Measurements from ENCODE around the gene SPACA9. TPM values are rescaled to one million over a fixed set of nuclear protein-coding genes. Genes with fewer than 3 reads are reported as not detected.

The SPACA9 gene
- total RNA-seq, 1 donor from 2014 or later, result 3.9 TPM

DNA sequence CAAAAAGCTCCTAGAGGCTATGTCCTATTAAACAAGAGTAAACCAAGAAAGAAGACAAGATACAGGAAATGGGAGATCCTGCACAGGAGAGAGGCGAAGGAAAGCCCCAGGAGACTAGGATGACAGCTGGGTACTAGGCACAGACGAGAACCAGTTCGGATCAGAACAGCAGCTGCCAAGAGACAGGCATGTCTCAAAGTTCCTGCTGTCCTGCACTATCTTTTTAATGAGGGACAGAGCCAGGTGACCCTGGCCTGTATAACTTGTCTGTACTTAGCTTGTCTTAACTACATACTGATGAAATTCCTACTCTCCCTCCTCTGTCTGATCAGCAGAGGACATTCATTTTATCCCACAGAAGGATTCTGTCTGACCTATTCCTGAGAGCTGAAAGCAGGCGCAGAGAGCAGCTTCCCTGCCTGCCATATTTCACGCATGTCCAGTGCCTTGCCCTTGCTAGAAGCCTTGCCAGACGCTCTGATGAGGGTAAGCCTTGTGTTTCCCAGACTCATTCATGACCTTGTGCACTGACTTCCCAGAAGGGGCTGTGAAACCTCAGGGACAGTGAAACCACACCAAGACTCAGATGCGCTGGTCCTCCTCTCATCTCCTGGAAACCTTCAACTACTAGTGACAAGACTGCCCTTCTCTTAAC is 41.0 kb downstream of the SPACA9 start:
- H3K9me3 ChIP-seq (ENCODE audit: insufficient read depth, low read depth, low read length), result no peaks in the 10 kb centered on the region
- H3K27ac Mint-ChIP-seq (ENCODE audit: unreplicated experiment), result no peak overlapping the region
- H3K4me3 ChIP-seq (ENCODE audit: insufficient read depth, low read depth, low read length), result no peak overlapping the region
- TF ChIP-seq, protein P1, sequence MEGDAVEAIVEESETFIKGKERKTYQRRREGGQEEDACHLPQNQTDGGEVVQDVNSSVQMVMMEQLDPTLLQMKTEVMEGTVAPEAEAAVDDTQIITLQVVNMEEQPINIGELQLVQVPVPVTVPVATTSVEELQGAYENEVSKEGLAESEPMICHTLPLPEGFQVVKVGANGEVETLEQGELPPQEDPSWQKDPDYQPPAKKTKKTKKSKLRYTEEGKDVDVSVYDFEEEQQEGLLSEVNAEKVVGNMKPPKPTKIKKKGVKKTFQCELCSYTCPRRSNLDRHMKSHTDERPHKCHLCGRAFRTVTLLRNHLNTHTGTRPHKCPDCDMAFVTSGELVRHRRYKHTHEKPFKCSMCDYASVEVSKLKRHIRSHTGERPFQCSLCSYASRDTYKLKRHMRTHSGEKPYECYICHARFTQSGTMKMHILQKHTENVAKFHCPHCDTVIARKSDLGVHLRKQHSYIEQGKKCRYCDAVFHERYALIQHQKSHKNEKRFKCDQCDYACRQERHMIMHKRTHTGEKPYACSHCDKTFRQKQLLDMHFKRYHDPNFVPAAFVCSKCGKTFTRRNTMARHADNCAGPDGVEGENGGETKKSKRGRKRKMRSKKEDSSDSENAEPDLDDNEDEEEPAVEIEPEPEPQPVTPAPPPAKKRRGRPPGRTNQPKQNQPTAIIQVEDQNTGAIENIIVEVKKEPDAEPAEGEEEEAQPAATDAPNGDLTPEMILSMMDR (IDR thresholded peaks at IDR 0.05; ENCODE audit: insufficient read depth, low read depth, low read length), result no peak
- H3K27me3 Mint-ChIP-seq (ENCODE audit: low read depth, unreplicated experiment), result no peaks in the 10 kb centered on the region
- FAIRE-seq (no peak), DNase-seq (ENCODE audit: low read depth) (no peak)
- no peaks in the 10 kb centered on the region for H3K27me3 ChIP-seq (ENCODE audit: insufficient read depth, low read length)
- no peak overlapping the region for H2AFZ ChIP-seq (ENCODE audit: low read depth, low read length)
- no peak overlapping the region for H3K4me2 ChIP-seq (ENCODE audit: low read length)
- H3K36me3 Mint-ChIP-seq (ENCODE audit: low read depth, unreplicated experiment), result peaks cover 34% of the 10 kb centered on the region
- H3K4me1 ChIP-seq (ENCODE audit: insufficient read depth, low read length), result no peaks in the 10 kb centered on the region
- no peaks in the 10 kb centered on the region for H3K79me2 ChIP-seq (ENCODE audit: insufficient read depth, low read length)
- no peak overlapping the region for H3K27ac ChIP-seq (ENCODE audit: low read depth, low read length)
- no peak overlapping the region for H3K4me3 Mint-ChIP-seq (ENCODE audit: unreplicated experiment)
- H3K9me3 Mint-ChIP-seq (ENCODE audit: unreplicated experiment), result no peaks in the 10 kb centered on the region
- no peaks in the 10 kb centered on the region for H3K4me1 Mint-ChIP-seq (ENCODE audit: low read depth, unreplicated experiment)
- H4K20me1 ChIP-seq (ENCODE audit: insufficient read depth, low read length), result peaks cover 3% of the 10 kb centered on the region
- peaks cover 44% of the 10 kb centered on the region for H3K36me3 ChIP-seq (ENCODE audit: insufficient read depth, low read length)
- H3K9ac ChIP-seq (ENCODE audit: low read length), result no peak overlapping the region

DNA sequence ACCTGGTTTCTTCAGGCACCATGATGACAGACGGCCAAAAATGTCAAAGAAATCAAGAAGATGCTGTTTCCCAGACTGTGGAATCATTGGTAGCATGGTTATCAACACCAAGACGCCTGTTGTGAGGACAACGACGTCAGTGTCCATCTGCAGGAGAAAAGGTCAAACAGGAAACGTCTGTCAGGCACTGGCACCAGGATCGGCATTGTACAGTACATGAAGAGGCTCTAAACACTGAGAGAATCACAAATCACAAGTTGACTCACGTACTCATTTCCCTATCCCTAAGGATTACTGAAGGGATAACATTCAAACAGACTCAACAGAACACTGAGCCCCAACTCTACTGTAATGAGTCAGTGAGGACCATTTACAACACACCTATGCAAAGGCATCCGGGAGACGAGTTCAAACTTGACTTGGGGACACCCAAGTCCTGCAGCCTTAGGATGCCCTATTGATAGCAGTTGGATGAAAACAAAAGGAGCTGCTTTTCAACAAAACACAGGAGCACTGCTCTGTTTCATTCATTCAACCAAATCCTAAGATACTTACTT is 44.7 kb downstream of the SPACA9 start:
- Mint-ChIP-seq H3K36me3 (ENCODE audit: low read depth, unreplicated experiment) (peaks cover 38% of the 10 kb centered on the region), H3K27ac (ENCODE audit: unreplicated experiment) (no peak overlapping the region), H3K4me1 (ENCODE audit: low read depth, unreplicated experiment) (no peaks in the 10 kb centered on the region), H3K4me3 (ENCODE audit: unreplicated experiment) (no peak overlapping the region), H3K9me3 (ENCODE audit: unreplicated experiment) (no peaks in the 10 kb centered on the region), H3K27me3 (ENCODE audit: low read depth, unreplicated experiment) (no peaks in the 10 kb centered on the region)
- Histone ChIP-seq H3K36me3 (ENCODE audit: insufficient read depth, low read length) (peaks cover 63% of the 10 kb centered on the region), H3K79me2 (ENCODE audit: insufficient read depth, low read length) (no peaks in the 10 kb centered on the region), H3K4me3 (ENCODE audit: insufficient read depth, low read depth, low read length) (no peak overlapping the region), H2AFZ (ENCODE audit: low read depth, low read length) (no peak overlapping the region), H3K27ac (ENCODE audit: low read depth, low read length) (no peak overlapping the region), H4K20me1 (ENCODE audit: insufficient read depth, low read length) (peaks cover 3% of the 10 kb centered on the region), H3K9ac (ENCODE audit: low read length) (no peak overlapping the region), H3K9me3 (ENCODE audit: insufficient read depth, low read depth, low read length) (no peaks in the 10 kb centered on the region), H3K4me1 (ENCODE audit: insufficient read depth, low read length) (no peaks in the 10 kb centered on the region), H3K4me2 (ENCODE audit: low read length) (no peak overlapping the region), H3K27me3 (ENCODE audit: insufficient read depth, low read length) (no peaks in the 10 kb centered on the region)
- DNase-seq (ENCODE audit: low read depth), result no peak
- no peak for FAIRE-seq
- TF ChIP-seq, protein P1 (IDR thresholded peaks at IDR 0.05; ENCODE audit: insufficient read depth, low read depth, low read length), result no peak
- TF ChIP-seq EZH2 (IDR thresholded peaks at IDR 0.05; ENCODE audit: insufficient read depth, low read length), result no peak

DNA sequence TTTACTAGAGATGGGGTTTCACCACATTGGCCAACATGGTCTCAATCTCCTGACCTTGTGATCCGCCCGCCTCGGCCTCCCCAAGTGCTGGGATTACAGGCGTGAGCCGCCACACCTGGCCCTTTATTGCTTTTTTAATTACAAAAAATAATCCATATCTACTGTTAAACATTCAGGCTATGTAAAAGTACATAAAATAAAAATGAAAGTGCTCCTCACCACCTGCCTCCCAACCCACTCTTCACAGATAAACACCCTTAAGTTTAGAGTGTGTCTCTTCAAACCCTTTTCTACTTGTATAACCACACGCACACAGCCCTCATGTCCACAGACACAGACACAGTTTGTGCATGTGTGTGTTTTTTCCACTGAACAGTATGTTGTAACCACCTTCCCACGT is 49.0 kb downstream of the SPACA9 start:
- no peak overlapping the region for H2AFZ ChIP-seq (ENCODE audit: low read depth, low read length)
- H3K27me3 ChIP-seq (ENCODE audit: insufficient read depth, low read length), result no peaks in the 10 kb centered on the region
- Mint-ChIP-seq H3K4me3 (ENCODE audit: unreplicated experiment) (no peak overlapping the region), H3K36me3 (ENCODE audit: low read depth, unreplicated experiment) (peaks cover 29% of the 10 kb centered on the region), H3K27ac (ENCODE audit: unreplicated experiment) (no peak overlapping the region), H3K9me3 (ENCODE audit: unreplicated experiment) (no peaks in the 10 kb centered on the region), H3K27me3 (ENCODE audit: low read depth, unreplicated experiment) (no peaks in the 10 kb centered on the region), H3K4me1 (ENCODE audit: low read depth, unreplicated experiment) (no peaks in the 10 kb centered on the region)
- FAIRE-seq (no peak), DNase-seq (ENCODE audit: low read depth) (no peak)
- H3K9me3 ChIP-seq (ENCODE audit: insufficient read depth, low read depth, low read length), result no peaks in the 10 kb centered on the region
- peaks cover 32% of the 10 kb centered on the region for H3K36me3 ChIP-seq (ENCODE audit: insufficient read depth, low read length)
- TF ChIP-seq, protein P1 (IDR thresholded peaks at IDR 0.05; ENCODE audit: insufficient read depth, low read depth, low read length), result no peak
- no peak for TF ChIP-seq EZH2 (IDR thresholded peaks at IDR 0.05; ENCODE audit: insufficient read depth, low read length)
- peaks cover 30% of the 10 kb centered on the region for H4K20me1 ChIP-seq (ENCODE audit: insufficient read depth, low read length)
- H3K4me1 ChIP-seq (ENCODE audit: insufficient read depth, low read length), result no peaks in the 10 kb centered on the region
- H3K4me2 ChIP-seq (ENCODE audit: low read length), result no peak overlapping the region
- no peak overlapping the region for H3K4me3 ChIP-seq (ENCODE audit: insufficient read depth, low read depth, low read length)
- H3K79me2 ChIP-seq (ENCODE audit: insufficient read depth, low read length), result peaks cover 9% of the 10 kb centered on the region
- no peak overlapping the region for H3K27ac ChIP-seq (ENCODE audit: low read depth, low read length)
- no peak overlapping the region for H3K9ac ChIP-seq (ENCODE audit: low read length)
